Mesodermal cell (in vitro differentiated cells): ENCODE data around the gene C9orf78.

Source experiments
- H3K27ac ChIP-seq: 2 replicates; pipeline ENCODE4 v1.7.0; 2013; ENCODE audit warnings: mild to moderate bottlenecking, low read depth, low read length, moderate library complexity; ENCODE audit not compliant: severe bottlenecking
- H3K36me3 ChIP-seq: 2 replicates; pipeline ENCODE4 v1.7.1; 2013; ENCODE audit warnings: mild to moderate bottlenecking, low read length, moderate library complexity; ENCODE audit not compliant: control insufficient read depth, insufficient read depth
- H3K4me1 ChIP-seq: one replicate; pipeline ENCODE4 v1.7.1; 2013; ENCODE audit warnings: mild to moderate bottlenecking, low read length; ENCODE audit not compliant: insufficient read depth, control insufficient read depth, poor library complexity, severe bottlenecking
- H3K4me3 ChIP-seq: 2 replicates; pipeline ENCODE4 v1.7.0; 2013; ENCODE audit warnings: low read length, control low read depth, mild to moderate bottlenecking; ENCODE audit not compliant: insufficient read depth, poor library complexity, severe bottlenecking; ENCODE audit errors: extremely low read depth
- H3K9me3 ChIP-seq: 2 replicates; pipeline ENCODE4 v1.7.1; 2013; ENCODE audit warnings: mild to moderate bottlenecking, low read length, moderate library complexity; ENCODE audit not compliant: control insufficient read depth
- WGBS, 2 experiments: methylation state at CpG; one replicate each; pipeline ENCODE4 v1.1.5; 2013; ENCODE audit warnings: missing lambda C conversion rate in 2 of 2; ENCODE audit not compliant: insufficient coverage in 2 of 2; 5-methylcytosine and 5-hydroxymethylcytosine counted together

C9orf78 gene

DNA sequence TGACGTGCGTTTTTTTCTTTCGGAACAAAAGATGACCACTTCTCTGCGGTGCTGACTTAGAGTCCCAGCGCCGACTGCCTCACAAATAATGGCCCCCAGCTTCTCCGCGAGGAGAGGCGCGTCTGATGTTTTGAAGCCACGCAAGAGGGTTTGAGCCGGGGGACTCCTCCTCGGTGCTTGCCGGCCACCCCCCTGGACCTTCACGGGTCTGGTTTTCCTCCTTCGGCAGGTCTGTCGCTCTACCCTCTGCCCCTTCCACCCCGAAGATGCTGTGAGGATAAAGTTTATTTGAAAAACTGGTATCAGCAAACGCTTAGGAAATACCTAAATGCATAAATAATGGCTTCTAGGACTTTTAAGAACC lies 767 bp upstream of the C9orf78 start:
- Histone ChIP-seq H3K9me3 (no peaks in the 10 kb centered on the region), H3K4me3 (peak overlapping the region; percentile 99), H3K36me3 (peaks cover 30% of the 10 kb centered on the region), H3K27ac (no peak overlapping the region), H3K4me1 (peaks cover 25% of the 10 kb centered on the region)
- 2 to 4% methylated on average over 14 to 16 of the region's 19 CpGs for WGBS, 2 experiments

DNA sequence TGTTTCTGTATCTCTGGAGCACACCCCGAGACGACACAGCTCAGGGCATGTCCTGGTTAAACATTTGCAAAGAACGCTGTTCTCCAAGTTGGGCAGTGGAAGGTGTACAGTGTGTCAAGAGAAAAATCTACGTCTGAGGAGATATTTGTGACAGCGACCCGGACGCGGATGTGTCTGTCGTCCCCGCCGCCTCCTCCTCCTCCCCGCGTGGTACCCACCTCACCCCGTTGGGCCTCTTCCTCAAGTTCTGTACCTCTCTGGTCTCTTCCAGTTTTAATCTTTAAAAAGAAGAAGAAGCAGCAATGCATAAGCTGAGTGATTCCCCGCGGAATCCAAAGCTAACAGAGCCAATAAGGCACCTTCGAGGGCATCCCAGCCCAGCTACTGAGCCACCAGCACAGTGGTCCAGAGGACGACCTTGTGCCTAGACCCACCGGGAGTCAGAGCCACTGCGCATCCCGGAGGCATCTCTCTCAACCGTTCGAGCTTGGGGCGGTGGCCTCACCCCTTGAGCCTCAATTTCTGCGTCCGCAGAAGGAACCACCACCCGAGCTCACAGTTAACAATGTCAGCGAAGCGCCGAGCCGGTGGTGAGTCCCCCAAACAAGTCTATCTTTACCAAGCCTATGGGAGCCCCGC lies 467 bp downstream of the C9orf78 start:
- H3K4me3 ChIP-seq = peak overlapping the region; percentile 99
- H3K27ac ChIP-seq = peak overlapping the region; percentile 41
- no peaks in the 10 kb centered on the region for H3K9me3 ChIP-seq
- peaks cover 22% of the 10 kb centered on the region for H3K4me1 ChIP-seq
- H3K36me3 ChIP-seq = peaks cover 42% of the 10 kb centered on the region
- WGBS, 2 experiments = 5 to 6% methylated on average over 27 to 32 of the region's 32 CpGs

DNA sequence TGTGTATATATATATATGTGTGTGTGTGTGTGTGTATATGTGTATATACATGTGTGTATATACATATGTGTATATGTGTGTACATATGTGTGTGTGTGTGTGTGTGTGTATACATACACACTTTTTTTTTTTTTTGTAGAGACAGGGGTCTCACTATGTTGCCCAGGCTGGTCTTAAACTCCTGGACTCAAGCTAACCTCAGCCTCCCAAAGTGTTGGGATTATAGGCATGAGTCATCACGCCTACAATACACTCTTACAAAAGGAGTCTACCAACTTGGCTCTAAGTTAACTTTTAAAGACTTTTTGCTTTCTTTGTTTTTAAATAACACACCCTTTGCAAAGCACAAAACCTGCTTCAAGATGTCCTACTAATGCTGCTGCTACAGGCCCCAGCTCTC lies 2.1 kb downstream of the C9orf78 start:
- Histone ChIP-seq H3K4me1 (peaks cover 12% of the 10 kb centered on the region), H3K36me3 (peaks cover 57% of the 10 kb centered on the region), H3K9me3 (no peaks in the 10 kb centered on the region), H3K27ac (no peak overlapping the region), H3K4me3 (no peak overlapping the region)
- 100% methylated on average over 1 of the region's 1 CpG for WGBS, 2 experiments

DNA sequence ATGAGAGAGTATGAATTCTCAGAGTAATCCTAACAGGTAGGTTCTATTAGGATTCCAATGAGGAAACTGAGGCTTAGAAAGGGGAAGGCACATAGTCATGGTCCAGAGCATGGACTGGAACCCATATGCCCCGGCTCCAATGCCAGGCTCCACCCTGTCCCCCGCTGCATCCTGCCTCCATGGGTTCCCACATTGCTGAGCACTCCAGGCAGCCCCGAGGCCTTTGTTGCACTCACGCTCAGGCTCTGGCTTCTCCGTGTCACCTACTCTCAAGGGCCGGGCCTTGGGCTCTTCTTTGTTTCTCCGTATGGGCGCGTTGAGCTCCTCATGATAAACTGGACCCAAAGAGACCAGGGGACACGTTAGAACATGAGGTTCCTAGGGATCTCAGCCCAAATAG lies 6.1 kb downstream of the C9orf78 start:
- no peak overlapping the region for H3K27ac ChIP-seq
- peaks cover 69% of the 10 kb centered on the region for H3K36me3 ChIP-seq
- H3K4me1 ChIP-seq = peaks cover 2% of the 10 kb centered on the region
- 94 to 98% methylated on average over 9 to 10 of the region's 10 CpGs for WGBS, 2 experiments
- no peak overlapping the region for H3K4me3 ChIP-seq
- no peaks in the 10 kb centered on the region for H3K9me3 ChIP-seq

DNA sequence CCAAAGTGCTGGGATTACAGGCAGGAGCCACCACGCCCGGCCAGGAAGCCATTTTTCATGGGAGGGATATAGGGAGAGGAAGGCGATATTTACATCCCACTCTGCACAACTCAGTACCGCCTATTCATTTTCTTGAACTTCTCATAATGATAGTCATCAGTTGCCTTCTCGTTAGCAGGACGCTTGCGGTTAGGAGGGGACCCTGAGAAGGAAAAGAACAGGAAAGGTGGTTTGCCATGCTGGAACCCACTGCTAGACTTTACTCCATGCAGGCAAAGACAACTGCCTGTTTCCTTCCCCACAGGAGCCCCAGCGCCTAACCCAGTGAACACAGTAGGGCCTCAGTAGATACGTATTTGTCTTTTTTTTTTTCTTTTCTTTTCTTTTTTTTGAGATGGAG lies 7.0 kb downstream of the C9orf78 start:
- Histone ChIP-seq H3K4me3 (no peak overlapping the region), H3K36me3 (peaks cover 61% of the 10 kb centered on the region), H3K27ac (no peak overlapping the region), H3K4me1 (no peaks in the 10 kb centered on the region), H3K9me3 (no peaks in the 10 kb centered on the region)
- WGBS, 2 experiments = 100% methylated on average over 5 of the region's 9 CpGs

DNA sequence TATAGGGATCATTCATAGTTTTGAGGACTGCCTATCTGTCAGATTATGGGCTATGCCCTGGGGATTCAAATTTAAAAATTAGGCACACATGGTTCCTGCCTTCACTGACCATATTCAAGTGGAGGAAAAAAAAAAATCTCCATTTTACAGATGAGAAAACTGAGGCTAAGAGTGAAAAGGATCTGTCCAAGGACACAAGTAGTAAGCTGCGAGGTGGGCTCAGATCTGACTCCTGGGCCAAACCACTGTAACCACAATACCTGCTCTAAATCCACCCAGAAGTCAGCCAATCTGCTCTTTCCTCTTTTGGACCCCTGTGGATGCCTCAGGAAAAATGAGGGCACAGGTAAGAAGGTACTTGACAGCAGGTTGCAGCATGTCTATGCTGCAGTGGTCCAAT lies 8.3 kb downstream of the C9orf78 start:
- H3K4me1 ChIP-seq = peaks cover 3% of the 10 kb centered on the region
- no CpG with 5 or more reads among the region's 1 CpG for WGBS, 2 experiments
- no peaks in the 10 kb centered on the region for H3K9me3 ChIP-seq
- peaks cover 59% of the 10 kb centered on the region for H3K36me3 ChIP-seq
- H3K27ac ChIP-seq = no peak overlapping the region
- H3K4me3 ChIP-seq = no peak overlapping the region

DNA sequence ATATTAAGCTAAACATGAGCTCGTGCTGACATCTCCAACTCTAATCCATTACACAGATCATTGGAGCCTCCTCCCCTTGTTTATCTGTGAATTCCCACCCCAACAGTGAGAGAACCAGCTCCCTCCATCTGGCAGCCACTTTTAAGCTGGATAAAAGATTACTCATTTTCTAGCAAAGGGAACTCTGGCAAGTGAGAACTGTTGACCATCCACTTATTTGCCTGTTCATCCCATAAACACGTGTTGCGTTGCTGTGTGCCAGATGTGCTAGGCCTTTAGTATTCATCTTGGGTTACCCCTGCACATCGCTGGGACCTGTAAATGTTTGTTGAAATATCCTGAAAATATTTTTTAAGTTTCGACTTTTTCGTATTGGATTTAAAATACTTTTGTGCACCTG lies 8.7 kb downstream of the C9orf78 start:
- Histone ChIP-seq H3K4me3 (no peak overlapping the region), H3K9me3 (no peaks in the 10 kb centered on the region), H3K27ac (no peak overlapping the region), H3K4me1 (peaks cover 3% of the 10 kb centered on the region), H3K36me3 (peaks cover 59% of the 10 kb centered on the region)
- WGBS, 2 experiments = 98 to 100% methylated on average over 1 to 4 of the region's 6 CpGs

DNA sequence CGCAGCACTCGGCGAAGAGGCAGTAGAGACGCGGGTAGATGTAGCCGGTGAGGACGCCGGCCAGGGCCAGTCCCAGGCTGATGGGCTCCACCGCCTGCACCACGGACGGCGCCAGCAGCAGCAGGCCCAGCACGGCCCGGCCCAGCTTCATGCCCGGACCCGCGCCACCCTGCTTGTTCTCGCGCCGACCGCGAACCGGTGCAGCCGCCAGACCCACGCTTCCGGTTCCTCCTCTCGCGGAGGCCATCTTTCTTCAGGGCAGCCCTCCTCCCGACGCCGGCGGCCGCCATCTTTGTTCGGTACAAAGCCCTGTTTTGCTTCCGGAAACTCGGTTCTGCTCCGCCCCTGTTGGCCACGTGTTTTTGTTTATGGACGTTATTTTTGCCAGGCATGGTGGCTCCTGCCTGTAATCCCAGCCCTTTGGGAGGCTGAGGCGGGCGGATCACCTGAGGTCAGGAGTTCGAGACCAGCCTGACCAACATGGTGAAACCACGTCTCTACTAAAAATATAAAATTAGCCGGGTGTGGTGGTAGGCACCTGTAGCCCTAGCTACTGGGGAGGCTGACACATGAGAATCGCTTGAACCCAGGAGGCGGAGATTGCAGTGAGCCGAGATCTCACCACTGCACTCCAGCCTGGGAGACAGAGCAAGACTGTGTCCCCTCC lies 11.0 kb downstream of the C9orf78 start, which contains the start of gene TOR1A:
Gene TOR1A, minus strand, starts transcription at position 202 of the 667 bp plus-strand sequence. Its CDS starts 51 bp downstream, at position 151.
- Histone ChIP-seq H3K27ac (peak within 1 kb of the TSS; percentile 45), H3K4me3 (peak within 1 kb of the TSS; percentile 79), H3K36me3 (peaks cover 57% of the 10 kb centered on the region), H3K9me3 (no peaks in the 10 kb centered on the region), H3K4me1 (peaks cover 3% of the 10 kb centered on the region)
- 0 to 1% methylated on average over 39 to 42 of the region's 47 CpGs for WGBS, 2 experiments

DNA sequence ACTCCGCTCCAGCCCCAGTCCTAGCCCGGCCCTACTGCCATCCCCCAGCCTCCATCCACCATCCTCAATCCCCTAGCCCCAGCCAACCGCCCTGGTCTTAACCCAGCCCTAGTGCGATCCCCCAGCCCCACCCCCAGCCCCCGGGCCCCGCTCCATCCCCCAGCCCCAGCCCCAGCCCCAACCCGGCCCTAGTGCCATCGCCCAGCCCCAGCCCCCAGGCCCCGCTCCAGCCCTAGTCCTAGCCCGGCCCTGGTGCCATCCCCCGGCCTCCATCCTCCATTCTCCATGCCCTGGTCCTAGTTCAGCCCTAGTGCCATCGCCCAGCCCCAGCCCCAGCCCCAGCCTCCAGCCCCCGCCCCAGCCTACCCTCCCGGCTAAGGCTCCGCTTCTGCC lies 11.5 kb downstream of the C9orf78 start:
- Histone ChIP-seq H3K27ac (peak overlapping the region; percentile 45), H3K4me3 (peak overlapping the region; percentile 79), H3K36me3 (peaks cover 57% of the 10 kb centered on the region), H3K9me3 (no peaks in the 10 kb centered on the region), H3K4me1 (peaks cover 3% of the 10 kb centered on the region)
- WGBS, 2 experiments = 0% methylated on average over 2 of the region's 15 CpGs; no CpG with 5 or more reads in 1 of the 2 experiments

DNA sequence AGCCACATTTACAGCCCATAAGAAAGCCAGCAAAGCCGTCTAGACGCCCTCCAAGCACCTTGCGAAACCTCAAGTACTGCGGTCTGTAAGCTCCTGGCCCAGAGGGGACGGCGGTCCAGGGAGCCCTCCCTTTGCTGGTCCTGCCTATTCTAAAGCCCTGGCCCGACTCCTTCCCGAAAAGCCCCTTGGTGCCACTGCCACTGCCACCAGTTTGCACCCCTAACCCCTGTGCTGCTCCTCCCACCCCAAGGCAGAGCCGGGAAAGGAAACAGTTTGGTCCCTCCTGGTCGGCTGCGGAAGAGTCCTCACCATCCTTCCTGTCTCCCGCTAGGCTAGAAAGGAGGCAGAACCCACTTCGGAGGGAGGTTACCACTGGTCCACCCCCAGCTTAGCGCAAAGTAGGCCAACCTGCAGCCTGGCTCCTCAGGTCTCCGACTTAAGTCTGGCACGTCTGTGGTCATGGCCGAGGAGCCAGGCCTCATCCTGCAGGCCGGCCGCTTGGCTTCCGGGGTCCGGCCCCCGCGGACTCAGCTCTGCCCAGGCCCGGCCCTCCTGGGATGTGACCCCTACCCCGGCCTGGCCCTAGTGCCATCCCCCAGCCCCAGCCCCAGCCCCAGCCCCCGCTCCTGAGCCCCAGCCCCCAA lies 12.1 kb downstream of the C9orf78 start:
- Histone ChIP-seq H3K36me3 (peaks cover 59% of the 10 kb centered on the region), H3K4me3 (peak overlapping the region; percentile 79), H3K27ac (no peak overlapping the region), H3K9me3 (no peaks in the 10 kb centered on the region), H3K4me1 (peaks cover 3% of the 10 kb centered on the region)
- 24 to 28% methylated on average over 20 to 25 of the region's 26 CpGs for WGBS, 2 experiments
